ENCODE data around the gene CSAD. TPM values are rescaled to one million over a fixed set of nuclear protein-coding genes. Genes with fewer than 3 reads are reported as not detected.

The CSAD gene
- total and polyA plus RNA-seq, 7 experiments from 2014 or later, result 1.3 to 76.3 (median 66.0) TPM

GRCh38 chr12:53226815-53227214 lies 46.1 kb upstream of the CSAD start:
- H3K27ac Mint-ChIP-seq, result peak overlapping the region in 6 of 9 donors; percentile 5 to 78 (median 27)
- intact Hi-C loops (cut with micrococcal nuclease), result no loop called here
- Histone ChIP-seq H3K9me3 (ENCODE audit: control insufficient read depth in 2 of 3, low read length in 3 of 3) (no peaks in the 10 kb centered on the region), H3K27me3 (ENCODE audit: control insufficient read depth in 2 of 2, insufficient read depth in 2 of 2, low read length in 2 of 2) (no peaks in the 10 kb centered on the region), H3K4me1 (ENCODE audit: control insufficient read depth in 2 of 2, insufficient read depth in 2 of 2, low read length in 2 of 2) (peaks cover 33 to 43% of the 10 kb centered on the region in 2 donors), H3K36me3 (ENCODE audit: control insufficient read depth in 2 of 3, insufficient read depth in 3 of 3, low read length in 3 of 3) (no peaks in the 10 kb centered on the region), H3K4me3 (ENCODE audit: low read length) (no peak overlapping the region), H3K27ac (ENCODE audit: low read depth, low read length) (no peak overlapping the region)
- peak overlapping the region in 4 of 10 donors; percentile 41 to 60 (median 46) for H3K4me3 Mint-ChIP-seq
- ATAC-seq, result no peak
- ChIA-PET CTCF (interaction anchor here (0.6 kb wide), 1 partner anchor 10 kb away, joined by 3 read pairs; no protein-coding TSS in a partner anchor), POLR2A (interaction anchor here (1.3 kb wide), 1 partner anchor 9 kb away, joined by 5 read pairs; no protein-coding TSS in a partner anchor)
- peaks cover 0 to 2% (median 0%) of the 10 kb centered on the region in 11 donors for H3K9me3 Mint-ChIP-seq
- H3K36me3 Mint-ChIP-seq, result peaks cover 0 to 9% (median 0%) of the 10 kb centered on the region in 5 donors
- peaks cover 37 to 85% (median 74%) of the 10 kb centered on the region in 7 donors for H3K4me1 Mint-ChIP-seq
- no peak for DNase-seq
- H3K27me3 Mint-ChIP-seq, result no peaks in the 10 kb centered on the region

DNA sequence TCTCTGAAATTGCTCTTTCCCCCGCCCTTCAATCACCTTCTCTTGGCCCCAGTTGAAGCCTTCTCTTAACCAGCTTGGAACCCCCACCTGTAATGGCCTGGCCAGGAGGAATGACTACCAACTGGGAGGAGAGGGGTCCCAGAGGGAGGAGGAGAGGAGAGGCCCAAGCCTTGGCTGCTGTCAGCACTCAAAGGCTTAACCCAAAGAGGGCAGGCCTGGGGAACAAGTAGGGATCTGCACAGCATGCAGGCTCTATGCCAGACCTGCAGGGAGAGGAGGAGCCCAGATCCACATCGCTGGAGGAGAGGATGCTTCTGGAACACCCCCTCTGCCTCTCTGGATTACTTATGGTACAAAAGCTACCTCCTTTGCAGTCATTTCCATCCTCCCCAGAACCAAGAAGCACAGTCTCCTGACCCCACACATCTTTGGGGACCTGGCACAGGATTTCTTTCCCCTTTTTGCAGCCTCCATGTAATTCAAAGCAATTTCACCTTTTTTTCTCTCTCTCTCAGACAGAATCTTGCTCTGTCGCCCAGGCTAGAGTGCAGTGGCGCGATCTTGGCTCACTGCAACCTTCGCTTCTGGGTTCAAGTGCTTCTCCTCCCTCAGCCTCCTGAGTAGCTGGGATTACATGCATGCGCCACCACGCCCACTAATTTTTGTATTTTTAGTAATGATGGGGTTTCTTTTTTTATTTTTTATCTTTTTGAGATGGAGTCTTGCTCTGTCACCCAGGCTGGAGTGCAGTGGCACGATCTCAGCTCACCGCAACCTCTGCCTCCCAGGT lies 45.1 kb upstream of the CSAD start:
- no peaks in the 10 kb centered on the region for H3K9me3 ChIP-seq (ENCODE audit: control insufficient read depth in 2 of 3, low read length in 3 of 3)
- no peaks in the 10 kb centered on the region for H3K36me3 ChIP-seq (ENCODE audit: control insufficient read depth in 2 of 3, insufficient read depth in 3 of 3, low read length in 3 of 3)
- no peaks in the 10 kb centered on the region for H3K27me3 ChIP-seq (ENCODE audit: control insufficient read depth in 2 of 2, insufficient read depth in 2 of 2, low read length in 2 of 2)
- peaks cover 37 to 78% (median 70%) of the 10 kb centered on the region in 7 donors for H3K4me1 Mint-ChIP-seq
- no peak overlapping the region for H3K27ac ChIP-seq (ENCODE audit: low read depth, low read length)
- peaks cover 0 to 7% (median 0%) of the 10 kb centered on the region in 5 donors for H3K36me3 Mint-ChIP-seq
- H3K4me3 Mint-ChIP-seq, result peak overlapping the region in 6 of 10 donors; percentile 22 to 100 (median 88)
- H3K9me3 Mint-ChIP-seq, result peaks cover 0 to 2% (median 0%) of the 10 kb centered on the region in 11 donors
- DNase-seq (no peak), ATAC-seq (no peak)
- CTCF ChIA-PET, result interaction anchor here (0.6 to 1.0 kb wide), 2 partner anchors 11 to 12 kb away, joined by 3 to 4 read pairs; no protein-coding TSS in a partner anchor
- H3K4me1 ChIP-seq (ENCODE audit: control insufficient read depth in 2 of 2, insufficient read depth in 2 of 2, low read length in 2 of 2), result peaks cover 27 to 37% of the 10 kb centered on the region in 2 donors
- no peaks in the 10 kb centered on the region for H3K27me3 Mint-ChIP-seq
- POLR2A ChIA-PET, result interaction anchor here (1.0 to 1.6 kb wide), 5 partner anchors 10 to 45 kb away, joined by 3 to 5 read pairs (median 5); partner anchors contain the start of genes CSAD and ZNF740
- no peak overlapping the region for H3K4me3 ChIP-seq (ENCODE audit: low read length)
- intact Hi-C loops (cut with micrococcal nuclease), result no loop called here
- peak overlapping the region; percentile 12 to 89 (median 81) for H3K27ac Mint-ChIP-seq

DNA sequence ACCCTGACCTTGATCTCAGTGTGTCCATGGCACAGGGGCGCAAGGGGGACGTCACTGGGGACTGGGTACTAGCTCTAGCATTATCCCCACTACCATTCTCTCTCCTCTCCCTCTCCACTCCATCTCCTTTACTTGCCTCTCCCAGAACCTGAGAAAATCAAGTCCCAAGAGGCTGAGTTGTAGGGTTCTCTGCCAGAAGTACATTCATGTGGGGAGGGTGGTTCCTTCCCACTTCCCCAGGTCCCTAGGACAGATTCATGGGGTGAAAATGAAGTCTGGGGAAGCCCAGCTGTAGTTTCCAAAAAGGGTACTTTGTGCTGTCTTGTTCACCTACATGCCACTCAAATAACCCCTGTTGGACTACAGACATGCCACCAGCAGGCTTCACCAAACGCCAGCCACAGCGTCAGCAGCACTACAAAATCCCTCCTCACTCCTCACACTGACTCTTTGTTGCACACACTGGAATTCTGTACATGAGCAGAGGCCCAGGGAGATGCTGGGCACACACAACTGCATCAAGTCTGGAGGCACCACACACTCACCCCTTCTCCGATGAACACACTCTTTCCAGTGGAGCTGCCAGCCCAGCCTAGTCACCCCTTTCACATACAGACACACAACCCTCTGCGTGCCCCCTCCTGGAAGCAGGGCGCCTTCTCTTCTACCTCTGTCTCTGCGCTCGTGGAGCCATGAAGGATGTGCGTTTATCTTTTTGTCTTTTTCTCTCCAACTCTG lies 44.3 kb upstream of the CSAD start:
- CTCF ChIA-PET, result interaction anchor here (0.6 to 1.0 kb wide), 2 partner anchors 11 to 36 kb away, joined by 3 to 4 read pairs; no protein-coding TSS in a partner anchor

DNA sequence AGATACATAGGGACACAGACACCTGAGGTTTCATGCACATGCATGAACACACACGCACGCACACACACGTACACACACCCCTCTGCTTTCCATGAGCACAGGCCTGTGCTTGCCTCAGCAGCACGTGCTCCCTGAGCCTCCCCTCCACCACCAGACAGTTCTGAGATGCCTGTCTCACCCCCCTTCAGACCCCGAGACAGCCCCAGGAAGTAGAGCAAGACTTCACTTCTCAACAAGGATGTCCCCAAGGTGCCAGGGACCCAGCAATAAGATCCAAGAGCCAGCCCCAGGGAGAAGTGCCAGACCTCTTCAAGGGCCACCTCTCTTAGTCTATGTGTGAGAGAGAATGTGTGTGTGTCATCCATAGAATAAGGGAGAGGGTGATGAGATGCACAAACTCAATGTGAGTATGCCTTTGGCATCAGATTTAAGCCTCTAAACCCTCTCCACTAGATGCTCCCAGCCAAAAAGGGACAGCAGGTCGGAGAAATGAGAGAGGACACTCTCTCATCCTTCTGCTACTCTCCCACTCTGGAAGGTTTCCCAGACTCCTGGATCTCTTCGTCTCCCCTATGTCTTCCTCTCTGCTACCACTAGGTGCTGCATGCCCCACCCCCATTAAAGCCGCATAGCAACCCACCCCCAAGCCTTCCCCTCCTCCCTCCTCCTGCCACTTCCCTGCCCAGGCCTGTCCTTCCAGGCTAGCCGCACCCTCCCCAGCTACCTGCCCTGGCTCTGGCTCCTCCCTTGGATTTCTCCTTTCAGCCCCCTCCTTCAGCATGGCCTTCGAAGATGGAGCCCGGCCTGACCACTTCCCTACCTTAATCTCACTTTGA lies 43.6 kb upstream of the CSAD start:
- H3K4me1 Mint-ChIP-seq, result peaks cover 35 to 72% (median 65%) of the 10 kb centered on the region in 7 donors
- no peak for ATAC-seq
- no peaks in the 10 kb centered on the region for H3K9me3 ChIP-seq (ENCODE audit: control insufficient read depth in 2 of 3, low read length in 3 of 3)
- no peaks in the 10 kb centered on the region for H3K27me3 Mint-ChIP-seq
- peak overlapping the region; percentile 66 for H3K27ac ChIP-seq (ENCODE audit: low read depth, low read length)
- H3K4me3 Mint-ChIP-seq, result peak overlapping the region; percentile 63 to 100 (median 78)
- peaks cover 0 to 11% (median 0%) of the 10 kb centered on the region in 5 donors for H3K36me3 Mint-ChIP-seq
- peaks cover 0 to 4% (median 0%) of the 10 kb centered on the region in 11 donors for H3K9me3 Mint-ChIP-seq
- H3K4me1 ChIP-seq (ENCODE audit: control insufficient read depth in 2 of 2, insufficient read depth in 2 of 2, low read length in 2 of 2), result peaks cover 27 to 37% of the 10 kb centered on the region in 2 donors
- H3K27ac Mint-ChIP-seq, result peak overlapping the region; percentile 69 to 89 (median 84)
- ChIA-PET CTCF (interaction anchor here (0.6 to 2.3 kb wide), 3 partner anchors 10 to 37 kb away, joined by 3 to 7 read pairs (median 4); no protein-coding TSS in a partner anchor), POLR2A (interaction anchor here (0.6 to 2.7 kb wide), 9 partner anchors 9 to 43 kb away, joined by 3 to 10 read pairs (median 4); a partner anchor contains a TSS)
- no peak overlapping the region for H3K4me3 ChIP-seq (ENCODE audit: low read length)
- peaks cover 0 to 7% (median 0%) of the 10 kb centered on the region in 3 experiments for H3K36me3 ChIP-seq (ENCODE audit: control insufficient read depth in 2 of 3, insufficient read depth in 3 of 3, low read length in 3 of 3)
- intact Hi-C loops (cut with micrococcal nuclease), result loop anchor here (5.0 kb wide), 1 partner anchor 278 kb away; the partner anchor contains the start of gene TARBP2 (in 2 of the 2)
- peak in 1 of 9 donors; percentile 50 for DNase-seq
- H3K27me3 ChIP-seq (ENCODE audit: control insufficient read depth in 2 of 2, insufficient read depth in 2 of 2, low read length in 2 of 2), result no peaks in the 10 kb centered on the region

More for the DNA sequence above, 44.3 kb upstream of the CSAD start:
- Mint-ChIP-seq H3K4me3 (peak overlapping the region in 8 of 10 donors; percentile 22 to 100 (median 59)), H3K9me3 (peaks cover 0 to 4% (median 0%) of the 10 kb centered on the region in 11 donors), H3K27me3 (no peaks in the 10 kb centered on the region), H3K27ac (peak overlapping the region; percentile 61 to 89 (median 84)), H3K4me1 (peaks cover 36 to 75% (median 68%) of the 10 kb centered on the region in 7 donors), H3K36me3 (peaks cover 0 to 7% (median 0%) of the 10 kb centered on the region in 5 donors)
- intact Hi-C loops (cut with micrococcal nuclease), result loop anchor here (5.0 kb wide), 1 partner anchor 277 kb away; the partner anchor contains the start of gene TARBP2 (in 2 of the 2)
- H3K4me3 ChIP-seq (ENCODE audit: low read length), result no peak overlapping the region
- H3K4me1 ChIP-seq (ENCODE audit: control insufficient read depth in 2 of 2, insufficient read depth in 2 of 2, low read length in 2 of 2), result peaks cover 27 to 37% of the 10 kb centered on the region in 2 donors
- H3K36me3 ChIP-seq (ENCODE audit: control insufficient read depth in 2 of 3, insufficient read depth in 3 of 3, low read length in 3 of 3), result no peaks in the 10 kb centered on the region
- ATAC-seq, result no peak
- POLR2A ChIA-PET, result interaction anchor here (0.6 to 2.7 kb wide), 8 partner anchors 8 to 45 kb away, joined by 3 to 9 read pairs (median 3); partner anchors contain the start of genes CSAD and ZNF740
- H3K9me3 ChIP-seq (ENCODE audit: control insufficient read depth in 2 of 3, low read length in 3 of 3), result no peaks in the 10 kb centered on the region
- H3K27me3 ChIP-seq (ENCODE audit: control insufficient read depth in 2 of 2, insufficient read depth in 2 of 2, low read length in 2 of 2), result no peaks in the 10 kb centered on the region
- no peak overlapping the region for H3K27ac ChIP-seq (ENCODE audit: low read depth, low read length)
- DNase-seq, result no peak

- POLR2A ChIA-PET, result interaction anchor here (1.1 to 8.5 kb wide), 7 partner anchors 9 to 72 kb away, joined by 3 to 103 read pairs (median 6); partner anchors contain the start of genes ITGB7 and PFDN5
- Mint-ChIP-seq H3K4me3 (peak overlapping the region; percentile 63 to 100 (median 82)), H3K9me3 (peaks cover 0 to 5% (median 0%) of the 10 kb centered on the region in 11 donors), H3K4me1 (peaks cover 37 to 71% (median 66%) of the 10 kb centered on the region in 7 donors), H3K36me3 (peaks cover 0 to 16% (median 0%) of the 10 kb centered on the region in 5 donors), H3K27me3 (no peaks in the 10 kb centered on the region), H3K27ac (peak overlapping the region; percentile 79 to 94 (median 86))
- DNase-seq (peak in 4 of 9 donors; percentile 40 to 58 (median 42)), ATAC-seq (no peak)
- CTCF ChIA-PET, result interaction anchor here (0.6 to 2.3 kb wide), 2 partner anchors 10 to 20 kb away, joined by 4 to 7 read pairs; no protein-coding TSS in a partner anchor
- H3K4me3 ChIP-seq (ENCODE audit: low read length), result peak overlapping the region; percentile 11
- no peaks in the 10 kb centered on the region for H3K9me3 ChIP-seq (ENCODE audit: control insufficient read depth in 2 of 3, low read length in 3 of 3)
- H3K27me3 ChIP-seq (ENCODE audit: control insufficient read depth in 2 of 2, insufficient read depth in 2 of 2, low read length in 2 of 2), result no peaks in the 10 kb centered on the region
- peaks cover 30 to 37% of the 10 kb centered on the region in 2 donors for H3K4me1 ChIP-seq (ENCODE audit: control insufficient read depth in 2 of 2, insufficient read depth in 2 of 2, low read length in 2 of 2)
- H3K27ac ChIP-seq (ENCODE audit: low read depth, low read length), result peak overlapping the region; percentile 66
- H3K36me3 ChIP-seq (ENCODE audit: control insufficient read depth in 2 of 3, insufficient read depth in 3 of 3, low read length in 3 of 3), result peaks cover 0 to 8% (median 0%) of the 10 kb centered on the region in 3 experiments
- intact Hi-C loops (cut with micrococcal nuclease), result loop anchor here (5.0 kb wide), 1 partner anchor 279 kb away; the partner anchor contains the start of gene TARBP2 (in 2 of the 2)
These were observed 42.8 kb upstream of the CSAD start for GRCh38 chr12:53223389-53224060.

Data from naive thymus-derived CD4-positive, alpha-beta T cell (primary cell).